B cell (primary cell): ENCODE measurements around the gene WDR83.

Experiments
- CTCF ChIP-seq: fragments of 200-600 bp; IDR thresholded peaks from one replicate; pipeline ENCODE4 v1.8.0; 2022; ENCODE audit warnings: antibody characterized with exemption, mild to moderate bottlenecking
- EZH2 ChIP-seq: IDR thresholded peaks from 2 replicates; pipeline ENCODE4 v1.6.1; 2012; ENCODE audit warnings: borderline replicate concordance, low read depth, mild to moderate bottlenecking, moderate library complexity, low read length; ENCODE audit not compliant: insufficient read depth, poor library complexity, severe bottlenecking

GRCh38 chr19:12665281-12665573, 1.4 kb upstream of the WDR83 start:
- no peak for TF ChIP-seq CTCF
- TF ChIP-seq EZH2 = no peak
